GM19463 (cell line): ENCODE data around the gene GRHL3.

Source experiments
- ATAC-seq: cut with Tn5 transposase; IDR thresholded peaks from one replicate; pipeline ENCODE4 v1.9.1; 2021; ENCODE audit warnings: mild to moderate bottlenecking, moderate library complexity; ENCODE audit not compliant: unreplicated experiment

The GRHL3 gene

GRCh38 chr1:24340770-24341169, 21.6 kb downstream of the GRHL3 start:
- no peak for ATAC-seq

- no peak for ATAC-seq
Observed at GRCh38 chr1:24341260-24341659, 22.1 kb downstream of the GRHL3 start.

GRCh38 chr1:24343412-24344089, 24.4 kb downstream of the GRHL3 start:
- no peak for ATAC-seq

GRCh38 chr1:24344090-24344742, 25.1 kb downstream of the GRHL3 start:
- ATAC-seq: no peak

GRCh38 chr1:24345334-24345733, 26.2 kb downstream of the GRHL3 start:
- no peak for ATAC-seq

GRCh38 chr1:24347159-24347934, 28.2 kb downstream of the GRHL3 start:
- ATAC-seq: no peak

GRCh38 chr1:24348196-24348595, 29.0 kb downstream of the GRHL3 start:
- no peak for ATAC-seq

- ATAC-seq: no peak
Observed at GRCh38 chr1:24349891-24350290, 30.7 kb downstream of the GRHL3 start.

- no peak for ATAC-seq
Observed at GRCh38 chr1:24351247-24351646, 32.1 kb downstream of the GRHL3 start.

GRCh38 chr1:24351918-24352627, 32.9 kb downstream of the GRHL3 start:
- ATAC-seq: no peak

GRCh38 chr1:24353292-24353891, 34.2 kb downstream of the GRHL3 start:
- ATAC-seq: no peak

GRCh38 chr1:24355466-24355865, 36.3 kb downstream of the GRHL3 start:
- ATAC-seq: no peak

- ATAC-seq: no peak
Observed at GRCh38 chr1:24357038-24357437, 37.9 kb downstream of the GRHL3 start.

- ATAC-seq: no peak
Observed at GRCh38 chr1:24360681-24361080, 41.5 kb downstream of the GRHL3 start.

- ATAC-seq: no peak
Observed at GRCh38 chr1:24361811-24362210, 42.7 kb downstream of the GRHL3 start.

- ATAC-seq: no peak
Observed at GRCh38 chr1:24362396-24362795, 43.2 kb downstream of the GRHL3 start.

GRCh38 chr1:24362982-24363614, 43.9 kb downstream of the GRHL3 start:
- ATAC-seq: no peak

GRCh38 chr1:24363994-24364393, 44.8 kb downstream of the GRHL3 start:
- ATAC-seq: no peak

GRCh38 chr1:24364605-24364974, 45.4 kb downstream of the GRHL3 start:
- no peak for ATAC-seq

GRCh38 chr1:24364975-24365678, 46.0 kb downstream of the GRHL3 start:
- peak; percentile 58 for ATAC-seq
